VCaP (cell line): Measurements from ENCODE around the gene AJM1.

Source experiments
- H3K27ac ChIP-seq: fragments of 450-650 bp; 2 replicates; pipeline ENCODE4 v1.5.1; 2017
- TF ChIP-seq, protein P1 (sequence below): fragments of 450-650 bp; conservative IDR thresholded peaks from 2 replicates; pipeline ENCODE4 v1.5.1; 2017; ENCODE audit warnings: mild to moderate bottlenecking, moderate library complexity

Gene AJM1

GRCh38 chr9:136826188-136826541 is 16.1 kb upstream of the AJM1 start:
- TF ChIP-seq, protein P1, sequence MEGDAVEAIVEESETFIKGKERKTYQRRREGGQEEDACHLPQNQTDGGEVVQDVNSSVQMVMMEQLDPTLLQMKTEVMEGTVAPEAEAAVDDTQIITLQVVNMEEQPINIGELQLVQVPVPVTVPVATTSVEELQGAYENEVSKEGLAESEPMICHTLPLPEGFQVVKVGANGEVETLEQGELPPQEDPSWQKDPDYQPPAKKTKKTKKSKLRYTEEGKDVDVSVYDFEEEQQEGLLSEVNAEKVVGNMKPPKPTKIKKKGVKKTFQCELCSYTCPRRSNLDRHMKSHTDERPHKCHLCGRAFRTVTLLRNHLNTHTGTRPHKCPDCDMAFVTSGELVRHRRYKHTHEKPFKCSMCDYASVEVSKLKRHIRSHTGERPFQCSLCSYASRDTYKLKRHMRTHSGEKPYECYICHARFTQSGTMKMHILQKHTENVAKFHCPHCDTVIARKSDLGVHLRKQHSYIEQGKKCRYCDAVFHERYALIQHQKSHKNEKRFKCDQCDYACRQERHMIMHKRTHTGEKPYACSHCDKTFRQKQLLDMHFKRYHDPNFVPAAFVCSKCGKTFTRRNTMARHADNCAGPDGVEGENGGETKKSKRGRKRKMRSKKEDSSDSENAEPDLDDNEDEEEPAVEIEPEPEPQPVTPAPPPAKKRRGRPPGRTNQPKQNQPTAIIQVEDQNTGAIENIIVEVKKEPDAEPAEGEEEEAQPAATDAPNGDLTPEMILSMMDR = no peak
- H3K27ac ChIP-seq = no peak overlapping the region

DNA sequence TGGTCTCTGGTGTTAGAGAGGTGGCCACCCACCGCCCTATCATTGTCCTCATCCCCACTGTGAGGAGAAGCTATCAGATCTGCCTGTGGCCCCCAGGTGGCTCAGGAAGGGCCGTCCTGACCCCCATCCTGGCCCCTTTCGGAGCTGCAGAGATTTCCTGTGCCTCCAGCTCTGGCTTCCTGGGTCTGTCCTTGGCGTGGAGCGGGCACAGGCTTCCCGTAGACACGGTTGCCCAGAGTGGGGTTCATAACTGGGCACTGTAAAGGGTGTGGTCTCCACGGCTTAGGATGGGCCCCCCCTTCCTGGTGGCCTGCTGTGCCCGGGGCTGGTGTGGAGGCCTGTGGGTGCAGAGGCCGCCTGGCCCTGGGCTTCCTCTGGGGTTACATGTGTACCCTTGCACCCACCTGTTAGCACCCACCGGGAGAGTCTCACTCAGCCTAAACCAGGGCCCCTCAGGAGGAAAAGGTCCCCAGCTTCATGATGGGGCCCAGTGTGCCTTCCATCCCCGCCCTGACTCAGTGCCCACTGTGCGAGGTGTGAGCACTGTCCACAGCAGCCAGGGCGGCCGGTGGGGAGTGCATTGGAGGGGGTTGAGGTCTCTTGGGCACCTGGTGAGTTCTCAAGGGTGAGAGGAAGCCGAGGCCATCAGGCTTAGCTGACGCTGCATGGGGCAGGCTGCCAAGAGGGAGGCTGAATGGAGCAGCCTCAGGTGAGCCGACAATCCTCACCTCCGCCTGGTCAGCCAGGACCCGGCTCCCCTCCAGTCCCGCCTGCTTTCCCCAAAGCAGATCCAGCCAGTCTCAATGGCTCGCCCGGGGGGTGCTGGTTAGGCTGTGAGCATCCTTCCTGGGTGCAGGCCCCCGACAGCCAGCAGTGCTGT is 15.3 kb upstream of the AJM1 start:
- H3K27ac ChIP-seq = peak overlapping the region; percentile 3; the same call in 1 of the 2 replicates
- TF ChIP-seq, protein P1 = no peak

- TF ChIP-seq, protein P1 = no peak
- peak overlapping the region; percentile 3; the same call in 1 of the 2 replicates for H3K27ac ChIP-seq
These were observed 14.3 kb upstream of the AJM1 start for GRCh38 chr9:136827794-136828473.

GRCh38 chr9:136828474-136829140 is 13.7 kb upstream of the AJM1 start:
- TF ChIP-seq, protein P1 = no peak

DNA sequence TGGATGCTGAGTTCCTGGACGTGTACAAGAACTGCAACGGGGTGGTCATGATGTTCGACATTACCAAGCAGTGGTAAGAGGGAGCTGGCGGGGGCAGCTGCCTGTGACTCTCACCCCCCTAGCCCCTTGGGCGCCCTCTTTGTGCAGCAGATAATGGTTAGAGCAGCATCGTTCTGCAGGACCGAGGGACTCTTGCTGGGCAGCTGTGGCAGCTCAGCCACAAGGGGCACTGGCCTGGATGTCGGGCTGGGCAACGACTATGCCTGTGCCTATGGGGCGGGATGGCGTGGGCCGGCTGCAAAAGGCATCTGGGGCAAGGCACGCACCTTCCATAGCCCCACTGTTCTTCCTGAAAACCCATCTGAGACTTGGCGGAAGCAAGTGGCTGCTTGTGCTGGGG is 12.9 kb upstream of the AJM1 start:
- no peak overlapping the region for H3K27ac ChIP-seq
- TF ChIP-seq, protein P1 = no peak

More at GRCh38 chr9:136828474-136829140, 13.7 kb upstream of the AJM1 start:
- no peak overlapping the region for H3K27ac ChIP-seq

GRCh38 chr9:136829981-136830885 is 12.0 kb upstream of the AJM1 start:
- TF ChIP-seq, protein P1 = no peak
- H3K27ac ChIP-seq = no peak overlapping the region
